ENCODE measurements around the gene TRAF3IP1. TPM values are rescaled to one million over a fixed set of nuclear protein-coding genes. Genes with fewer than 3 reads are reported as not detected.

The TRAF3IP1 gene
- total RNA-seq, 1 donor from 2014 or later = 12.7 TPM

DNA sequence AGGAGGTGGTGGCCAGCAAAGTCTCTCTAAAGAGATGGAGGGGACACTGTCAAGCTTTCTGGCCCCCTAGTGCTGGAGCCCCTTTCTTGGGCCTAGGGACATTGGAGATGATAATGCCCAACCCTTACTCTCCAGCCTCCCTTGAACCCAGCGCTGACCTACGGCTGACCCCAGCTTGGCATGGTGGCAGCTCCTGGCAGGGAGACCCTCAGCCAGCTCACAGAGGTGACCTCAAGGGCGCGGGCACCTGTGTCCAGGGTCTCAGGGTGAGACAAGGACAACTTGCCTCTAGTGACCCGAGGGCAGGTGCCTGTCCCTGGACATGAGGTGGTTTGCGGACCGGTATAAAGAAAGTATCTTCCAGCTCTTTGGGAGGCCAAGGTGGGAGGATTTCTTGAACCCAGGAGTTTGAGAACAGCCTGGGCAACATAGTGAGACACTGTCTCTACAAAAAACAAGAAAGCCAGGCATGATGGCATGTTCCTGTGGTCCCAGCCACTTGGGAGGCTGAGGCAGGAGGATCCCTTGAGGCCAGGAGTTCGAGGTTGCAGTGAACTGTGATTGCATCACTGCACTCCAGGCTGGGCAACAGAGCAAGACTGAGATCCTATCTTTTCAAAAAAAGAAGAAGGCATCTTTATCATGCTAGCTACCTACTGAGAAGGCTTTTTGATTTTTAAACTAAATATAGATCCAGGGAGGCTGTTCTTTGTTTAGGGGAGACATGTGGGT lies 28.6 kb upstream of the TRAF3IP1 start:
- H3K27me3 Mint-ChIP-seq = no peaks in the 10 kb centered on the region
- H3K4me1 Mint-ChIP-seq = peaks cover 24% of the 10 kb centered on the region
- peaks cover 4% of the 10 kb centered on the region for H3K36me3 Mint-ChIP-seq (ENCODE audit: low read depth)
- H3K9me3 Mint-ChIP-seq = no peaks in the 10 kb centered on the region
- H3K27ac Mint-ChIP-seq = no peak overlapping the region
- intact Hi-C loops (cut with micrococcal nuclease) = no loop called here
- no peak overlapping the region for H3K4me3 Mint-ChIP-seq
- DNase-seq = no peak

- no peak for DNase-seq
- intact Hi-C loops (cut with micrococcal nuclease) = no loop called here
- Mint-ChIP-seq H3K27me3 (no peaks in the 10 kb centered on the region), H3K36me3 (ENCODE audit: low read depth) (no peaks in the 10 kb centered on the region), H3K4me1 (peaks cover 11% of the 10 kb centered on the region), H3K9me3 (no peaks in the 10 kb centered on the region), H3K4me3 (no peak overlapping the region), H3K27ac (no peak overlapping the region)
These were observed 26.3 kb upstream of the TRAF3IP1 start for GRCh38 chr2:238294046-238294392.

- no peaks in the 10 kb centered on the region for H3K36me3 Mint-ChIP-seq (ENCODE audit: low read depth)
- H3K9me3 Mint-ChIP-seq = no peaks in the 10 kb centered on the region
- DNase-seq = no peak
- H3K4me1 Mint-ChIP-seq = peaks cover 7% of the 10 kb centered on the region
- H3K4me3 Mint-ChIP-seq = no peak overlapping the region
- intact Hi-C loops (cut with micrococcal nuclease) = no loop called here
- no peak overlapping the region for H3K27ac Mint-ChIP-seq
- no peaks in the 10 kb centered on the region for H3K27me3 Mint-ChIP-seq
These were observed 25.8 kb upstream of the TRAF3IP1 start for GRCh38 chr2:238294393-238295143.

DNA sequence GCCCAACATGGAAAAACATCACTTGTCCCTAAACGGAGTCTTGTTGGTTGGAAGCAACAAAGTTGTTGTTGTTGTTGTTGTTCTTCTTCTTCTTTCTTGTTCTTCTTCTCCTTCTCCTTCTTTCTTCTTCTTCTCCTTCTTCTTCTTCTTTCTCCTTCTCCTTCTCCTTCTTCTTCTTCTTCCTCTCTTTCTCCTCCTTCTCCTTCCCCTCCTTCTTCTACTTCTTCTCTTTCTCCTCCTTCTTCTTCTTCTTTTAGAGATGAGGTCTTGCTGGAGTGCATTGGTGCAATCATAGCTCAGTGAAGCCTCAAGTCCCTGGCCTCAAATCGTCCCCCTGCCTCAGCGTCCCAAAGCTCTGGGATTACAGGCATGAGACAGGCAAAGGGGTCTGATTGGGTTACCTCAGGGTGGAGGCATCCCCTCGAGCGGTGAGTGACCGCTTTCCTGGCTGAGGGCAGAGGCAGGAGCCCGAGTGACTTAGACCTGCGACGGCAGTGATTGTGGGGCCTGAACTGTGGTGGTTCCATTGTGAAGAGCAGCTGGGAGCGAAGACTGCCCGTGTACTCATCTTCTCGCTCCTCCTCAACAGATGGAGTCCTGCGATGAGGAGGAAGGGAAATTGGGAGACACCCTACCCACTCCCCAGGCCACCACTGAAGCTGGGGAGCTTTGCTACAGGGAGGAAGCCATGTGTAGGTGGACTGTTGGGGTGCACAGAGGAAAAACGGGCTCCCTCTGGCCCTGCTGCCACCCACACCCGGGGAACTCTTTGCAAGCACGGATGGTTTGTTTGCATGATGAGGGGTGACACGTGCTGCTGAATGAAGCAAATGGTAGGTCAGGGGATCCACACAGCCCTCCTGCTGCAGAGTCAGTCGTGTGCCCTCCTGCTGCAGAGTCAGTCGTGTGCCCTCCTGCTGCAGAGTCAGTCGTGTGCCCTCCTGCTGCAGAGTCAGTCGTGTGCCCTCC lies 24.9 kb upstream of the TRAF3IP1 start:
- Mint-ChIP-seq H3K36me3 (ENCODE audit: low read depth) (no peaks in the 10 kb centered on the region), H3K9me3 (no peaks in the 10 kb centered on the region), H3K4me3 (no peak overlapping the region), H3K4me1 (no peaks in the 10 kb centered on the region), H3K27ac (no peak overlapping the region), H3K27me3 (peaks cover 2% of the 10 kb centered on the region)
- no peak for DNase-seq
- intact Hi-C loops (cut with micrococcal nuclease) = no loop called here

DNA sequence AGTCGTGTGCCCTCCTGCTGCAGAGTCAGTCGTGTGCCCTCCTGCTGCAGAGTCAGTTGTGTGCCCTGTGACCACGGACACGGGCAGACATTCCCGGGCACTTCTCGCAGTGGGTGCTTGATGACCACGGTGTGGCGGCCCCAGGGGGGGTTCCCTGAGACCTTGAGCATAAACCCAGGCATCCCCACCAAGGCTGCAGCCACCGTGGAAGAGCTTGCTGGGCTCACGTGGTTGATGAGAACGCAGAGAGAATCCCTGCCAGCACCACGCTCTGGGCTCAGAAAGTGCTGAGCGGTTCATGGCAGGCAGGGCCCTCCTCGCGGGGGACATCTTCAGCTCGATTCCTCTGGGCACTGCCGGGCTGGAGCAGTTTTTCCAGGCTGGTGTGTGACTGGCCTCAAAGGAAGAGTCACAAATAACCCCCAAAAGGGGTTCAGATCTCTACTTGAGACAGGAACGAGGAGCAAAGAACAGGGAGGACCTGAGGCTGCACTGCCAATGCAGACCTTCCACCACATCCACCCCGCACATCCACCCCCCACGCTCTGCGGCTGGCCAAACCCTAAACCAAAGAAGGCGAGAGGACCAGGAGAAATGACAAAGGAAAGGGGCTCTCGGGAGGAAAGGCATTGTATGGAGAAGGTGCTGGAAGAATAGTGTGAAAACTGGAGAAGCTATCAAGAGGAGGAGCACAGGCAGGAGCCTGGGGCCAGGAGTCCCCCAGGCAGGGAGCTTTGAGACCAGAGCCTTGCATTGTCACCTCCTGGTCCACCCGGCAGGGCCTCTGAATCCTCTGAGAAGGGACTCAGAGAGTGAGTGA lies 23.5 kb upstream of the TRAF3IP1 start:
- no peaks in the 10 kb centered on the region for H3K4me1 Mint-ChIP-seq
- peaks cover 6% of the 10 kb centered on the region for H3K27me3 Mint-ChIP-seq
- DNase-seq = no peak
- H3K9me3 Mint-ChIP-seq = no peaks in the 10 kb centered on the region
- no peak overlapping the region for H3K4me3 Mint-ChIP-seq
- no peak overlapping the region for H3K27ac Mint-ChIP-seq
- intact Hi-C loops (cut with micrococcal nuclease) = no loop called here
- no peaks in the 10 kb centered on the region for H3K36me3 Mint-ChIP-seq (ENCODE audit: low read depth)

DNA sequence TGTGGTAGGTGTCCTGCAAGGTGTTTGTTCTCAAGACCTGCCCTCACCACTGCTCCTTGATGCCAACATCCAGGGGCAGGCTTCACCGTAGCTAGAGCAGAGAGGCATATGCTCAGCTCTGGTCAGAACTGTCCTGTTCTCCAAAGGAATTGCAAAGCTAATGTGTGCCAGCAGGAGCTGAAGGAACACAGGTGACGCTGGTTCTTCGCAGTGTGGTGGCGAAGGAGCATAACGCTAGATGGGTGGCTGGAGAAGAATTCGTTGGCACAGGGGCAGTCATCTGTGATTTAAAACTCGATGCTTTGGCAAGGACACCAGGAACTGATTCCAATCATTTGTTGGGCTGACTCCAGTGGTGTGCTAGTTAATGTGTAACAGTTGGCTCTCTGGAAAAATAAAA lies 20.5 kb upstream of the TRAF3IP1 start:
- Mint-ChIP-seq H3K4me1 (no peaks in the 10 kb centered on the region), H3K27me3 (peaks cover 7% of the 10 kb centered on the region), H3K36me3 (ENCODE audit: low read depth) (no peaks in the 10 kb centered on the region), H3K9me3 (no peaks in the 10 kb centered on the region), H3K27ac (no peak overlapping the region), H3K4me3 (no peak overlapping the region)
- DNase-seq = no peak
- intact Hi-C loops (cut with micrococcal nuclease) = no loop called here

- H3K4me1 Mint-ChIP-seq = no peaks in the 10 kb centered on the region
- peaks cover 7% of the 10 kb centered on the region for H3K27me3 Mint-ChIP-seq
- no peaks in the 10 kb centered on the region for H3K9me3 Mint-ChIP-seq
- H3K4me3 Mint-ChIP-seq = no peak overlapping the region
- intact Hi-C loops (cut with micrococcal nuclease) = no loop called here
- DNase-seq = no peak
- H3K27ac Mint-ChIP-seq = no peak overlapping the region
- no peaks in the 10 kb centered on the region for H3K36me3 Mint-ChIP-seq (ENCODE audit: low read depth)
These were observed 18.2 kb upstream of the TRAF3IP1 start for GRCh38 chr2:238302087-238302486.

- H3K36me3 Mint-ChIP-seq (ENCODE audit: low read depth) = no peaks in the 10 kb centered on the region
- H3K9me3 Mint-ChIP-seq = no peaks in the 10 kb centered on the region
- H3K4me3 Mint-ChIP-seq = no peak overlapping the region
- intact Hi-C loops (cut with micrococcal nuclease) = no loop called here
- no peak for DNase-seq
- H3K27ac Mint-ChIP-seq = no peak overlapping the region
- H3K27me3 Mint-ChIP-seq = peaks cover 7% of the 10 kb centered on the region
- H3K4me1 Mint-ChIP-seq = no peaks in the 10 kb centered on the region
These were observed 17.6 kb upstream of the TRAF3IP1 start for GRCh38 chr2:238302751-238303150.

- DNase-seq = no peak
- H3K36me3 Mint-ChIP-seq (ENCODE audit: low read depth) = no peaks in the 10 kb centered on the region
- intact Hi-C loops (cut with micrococcal nuclease) = no loop called here
- H3K4me3 Mint-ChIP-seq = no peak overlapping the region
- H3K27ac Mint-ChIP-seq = no peak overlapping the region
- H3K9me3 Mint-ChIP-seq = no peaks in the 10 kb centered on the region
- peaks cover 7% of the 10 kb centered on the region for H3K27me3 Mint-ChIP-seq
- H3K4me1 Mint-ChIP-seq = no peaks in the 10 kb centered on the region
These were observed 16.2 kb upstream of the TRAF3IP1 start for GRCh38 chr2:238304116-238304515.

DNA sequence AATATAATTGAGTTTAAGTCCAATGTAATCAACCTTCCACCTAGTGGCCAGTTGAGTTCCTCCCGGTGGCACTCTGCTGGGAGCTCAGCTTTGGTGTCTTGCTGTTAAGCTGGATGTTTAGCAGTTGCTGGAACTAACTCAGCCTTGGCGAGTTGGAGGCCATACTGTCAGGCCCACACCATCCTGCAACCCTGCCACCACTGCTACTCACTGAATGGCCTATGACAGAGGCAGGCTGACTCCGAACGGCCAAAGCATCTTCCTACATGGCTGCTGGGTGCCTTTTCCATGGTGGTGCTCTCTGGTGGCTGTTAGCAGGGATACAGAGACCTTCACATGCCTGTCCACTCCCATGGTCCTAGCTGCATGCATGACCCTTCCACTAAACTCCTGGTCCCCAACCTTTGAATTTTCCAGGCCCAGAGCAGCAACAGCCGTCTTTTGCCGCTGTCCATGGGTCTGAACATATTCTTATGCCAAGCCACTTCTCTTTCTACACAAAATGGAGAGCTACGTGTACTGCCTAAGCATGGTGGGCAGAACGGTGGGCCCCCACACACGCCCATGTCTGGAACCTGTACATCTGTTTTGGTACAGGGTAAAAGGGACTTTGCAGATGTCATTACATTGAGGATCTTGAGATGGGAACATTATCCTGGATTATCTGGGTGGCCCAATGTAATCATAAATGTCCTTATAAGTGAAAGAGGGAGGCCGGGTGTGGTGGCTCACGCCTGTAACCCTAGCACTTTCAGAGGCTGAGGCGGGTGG lies 15.0 kb upstream of the TRAF3IP1 start:
- Mint-ChIP-seq H3K27ac (no peak overlapping the region), H3K4me3 (no peak overlapping the region), H3K9me3 (no peaks in the 10 kb centered on the region), H3K27me3 (peaks cover 7% of the 10 kb centered on the region), H3K36me3 (ENCODE audit: low read depth) (no peaks in the 10 kb centered on the region), H3K4me1 (no peaks in the 10 kb centered on the region)
- intact Hi-C loops (cut with micrococcal nuclease) = no loop called here
- no peak for DNase-seq

- intact Hi-C loops (cut with micrococcal nuclease) = no loop called here
- no peaks in the 10 kb centered on the region for H3K9me3 Mint-ChIP-seq
- H3K4me1 Mint-ChIP-seq = no peaks in the 10 kb centered on the region
- no peak overlapping the region for H3K27ac Mint-ChIP-seq
- no peaks in the 10 kb centered on the region for H3K36me3 Mint-ChIP-seq (ENCODE audit: low read depth)
- H3K27me3 Mint-ChIP-seq = peaks cover 3% of the 10 kb centered on the region
- H3K4me3 Mint-ChIP-seq = no peak overlapping the region
- DNase-seq = no peak
These were observed 14.2 kb upstream of the TRAF3IP1 start for GRCh38 chr2:238305965-238306671.

GRCh38 chr2:238306672-238306998 lies 13.7 kb upstream of the TRAF3IP1 start:
- H3K4me1 Mint-ChIP-seq = no peaks in the 10 kb centered on the region
- H3K36me3 Mint-ChIP-seq (ENCODE audit: low read depth) = no peaks in the 10 kb centered on the region
- no peak for DNase-seq
- no peaks in the 10 kb centered on the region for H3K9me3 Mint-ChIP-seq
- H3K27me3 Mint-ChIP-seq = peaks cover 5% of the 10 kb centered on the region
- H3K4me3 Mint-ChIP-seq = no peak overlapping the region
- intact Hi-C loops (cut with micrococcal nuclease) = no loop called here
- H3K27ac Mint-ChIP-seq = no peak overlapping the region
